G401 (cell line): Measurements from ENCODE around the gene AP4B1. TPM values are rescaled to one million over a fixed set of nuclear protein-coding genes. Genes with fewer than 3 reads are reported as not detected.
A peak's percentile ranks its signal among the peaks of the same experiment; 100 is the strongest.
"Not testable (repeated sequence)": the region's sequence is repeated elsewhere in the genome, so short reads cannot be mapped to it uniquely, and the experiment has no call there.

ENCODE experiments used
- DNase-seq: peaks from one replicate; pipeline ENCODE4 v3.0.0-alpha.2; 2015; ENCODE audit warnings: low spot score
- in situ Hi-C: cut with HindIII; loops from 2 replicates; pipeline ENCODE4 v1.10.0; 2016; ENCODE audit warnings: low sequenced_read_pairs, mixed read lengths
- total RNA-seq: library from RNA; depleted of rRNA; stranded (reverse); fragments of >200 nt; shearing (Covaris generic); gene quantifications from 2 replicates; pipeline ENCODE4 v1.2.3, GENCODE V29; 2014; rRNA removed

Gene AP4B1
- total RNA-seq, result 4.1 and 5.6 TPM in 2 replicates

- peak; percentile 99 for DNase-seq
- in situ Hi-C loops, result no loop called here
These were observed at the start of gene AP4B1, which contains the start of gene DCLRE1B for GRCh38 chr1:113904674-113905434. TSS of gene AP4B1 (minus strand) at chr1:113904799. CDS start at chr1:113904717, 82 bp downstream. TSS of gene DCLRE1B (plus strand) at chr1:113905326. CDS start at chr1:113905587, 261 bp downstream.

GRCh38 chr1:113951719-113952118 is 47.1 kb upstream of the AP4B1 start:
- DNase-seq, result no peak
- in situ Hi-C loops, result no loop called here

- in situ Hi-C loops, result no loop called here
These were observed 46.3 kb upstream of the AP4B1 start for GRCh38 chr1:113950908-113951307.

GRCh38 chr1:113949007-113949406 is 44.4 kb upstream of the AP4B1 start:
- DNase-seq, result no peak
- in situ Hi-C loops, result no loop called here

More at GRCh38 chr1:113950908-113951307, 46.3 kb upstream of the AP4B1 start:
- DNase-seq, result no peak

- DNase-seq, in situ Hi-C loops: not testable (repeated sequence)
These were observed 43.6 kb upstream of the AP4B1 start for GRCh38 chr1:113948151-113948550.

GRCh38 chr1:113947388-113948107 is 42.9 kb upstream of the AP4B1 start:
- DNase-seq, result no peak
- in situ Hi-C loops, result no loop called here

GRCh38 chr1:113946678-113947387 is 42.2 kb upstream of the AP4B1 start:
- in situ Hi-C loops, result no loop called here
- DNase-seq, result peak; percentile 38

- in situ Hi-C loops, result no loop called here
- no peak for DNase-seq
These were observed 41.5 kb upstream of the AP4B1 start for GRCh38 chr1:113946112-113946511.

- in situ Hi-C loops, result no loop called here
- no peak for DNase-seq
These were observed 40.7 kb upstream of the AP4B1 start for GRCh38 chr1:113945329-113945728.

- no peak for DNase-seq
- in situ Hi-C loops, result no loop called here
These were observed 38.6 kb upstream of the AP4B1 start for GRCh38 chr1:113943028-113943811.

GRCh38 chr1:113942527-113942926 is 37.9 kb upstream of the AP4B1 start:
- no peak for DNase-seq
- in situ Hi-C loops, result no loop called here

- in situ Hi-C loops, result no loop called here
These were observed 36.6 kb upstream of the AP4B1 start for GRCh38 chr1:113941245-113941559.

GRCh38 chr1:113940365-113941244 is 36.0 kb upstream of the AP4B1 start:
- DNase-seq, result peak; percentile 82
- in situ Hi-C loops, result no loop called here

More at GRCh38 chr1:113941245-113941559, 36.6 kb upstream of the AP4B1 start:
- DNase-seq, result peak; percentile 47

GRCh38 chr1:113938192-113938591 is 33.6 kb upstream of the AP4B1 start:
- no peak for DNase-seq
- in situ Hi-C loops, result no loop called here

GRCh38 chr1:113937146-113937545 is 32.5 kb upstream of the AP4B1 start:
- no peak for DNase-seq
- in situ Hi-C loops, result no loop called here

GRCh38 chr1:113935970-113936369 is 31.4 kb upstream of the AP4B1 start:
- no peak for DNase-seq
- in situ Hi-C loops, result no loop called here

- DNase-seq, result no peak
- in situ Hi-C loops, result no loop called here
These were observed 30.6 kb upstream of the AP4B1 start for GRCh38 chr1:113935176-113935575.

GRCh38 chr1:113934511-113935055 is 30.0 kb upstream of the AP4B1 start:
- in situ Hi-C loops, result no loop called here
- DNase-seq, result no peak
